Thyroid gland (tissue), 4 donors: ENCODE results near the gene COL28A1. TPM values are rescaled to one million over a fixed set of nuclear protein-coding genes. Genes with fewer than 3 reads are reported as not detected.
"Not testable (repeated sequence)": the region's sequence is repeated elsewhere in the genome, so short reads cannot be mapped to it uniquely, and the experiment has no call there.

ENCODE experiments used
- DNase-seq, 2 donors: peaks; one replicate each; pipeline ENCODE4 v3.0.0-alpha.2; 2019
- H3K27ac ChIP-seq, 3 donors: fragments of 200-600 bp; sonication (generic); 1 replicate in 2 of 3; 2 replicates in 1 of 3; pipeline ENCODE4 v1.5.1; 2016 to 2019; ENCODE audit warnings: mild to moderate bottlenecking in 1 of 3, moderate library complexity in 1 of 3
- H3K27me3 ChIP-seq: fragments of 200-600 bp; sonication (generic); one replicate; pipeline ENCODE4 v1.5.1; 2019
- H3K36me3 ChIP-seq, 2 donors: fragments of 200-600 bp; sonication (generic); one replicate each; pipeline ENCODE4 v1.5.1; 2016 to 2019
- H3K4me1 ChIP-seq, 2 donors: fragments of 200-600 bp; sonication (generic); one replicate each; pipeline ENCODE4 v1.5.1; 2017 to 2019
- H3K4me3 ChIP-seq, 3 donors: fragments of 200-600 bp; sonication (generic); replicated peaks in 1 of 3; 1 replicate in 2 of 3; 2 replicates in 1 of 3; pipeline ENCODE4 v1.5.1; 2016; ENCODE audit warnings: mild to moderate bottlenecking in 1 of 3
- H3K9me3 ChIP-seq: fragments of 200-600 bp; sonication (generic); one replicate; pipeline ENCODE4 v1.5.1; 2017
- CTCF ChIP-seq, 6 experiments: fragments of 200-600 bp in 3 of 6; fragments of 450-650 bp in 3 of 6; sonication (generic) in 3 of 6; IDR thresholded peaks; one replicate each; pipeline ENCODE4 v1.5.1; 2016 to 2019; ENCODE audit warnings: antibody characterized with exemption in 6 of 6, mild to moderate bottlenecking in 2 of 6, inconsistent platforms in 1 of 6, moderate library complexity in 1 of 6
- POLR2A ChIP-seq, 2 donors: fragments of 450-650 bp; IDR thresholded peaks; one replicate each; pipeline ENCODE4 v1.6.1; 2017; ENCODE audit warnings: antibody characterized with exemption in 2 of 2, mild to moderate bottlenecking in 2 of 2, moderate library complexity in 1 of 2
- WGBS, 2 donors: methylation state at CpG; one replicate each; pipeline ENCODE4 v1.1.5; 2017; 5-methylcytosine and 5-hydroxymethylcytosine counted together
- intact Hi-C: fragments of 100-400 bp; cut with DNase I; formaldehyde crosslinking; loops from one replicate; pipeline ENCODE4 v1.15.1; 2023
- total RNA-seq, 4 donors: library from RNA; depleted of rRNA; stranded (reverse); fragments of >200 nt; gene quantifications; one replicate each; pipeline ENCODE4 v1.2.3, GENCODE V29; 2016

The COL28A1 gene
- total RNA-seq, 4 donors from 2014 or later, result 0.54 to 1.9 (median 0.97) TPM

GRCh38 chr7:7474436-7474835 lies 61.2 kb downstream of the COL28A1 start:
- TF ChIP-seq POLR2A (IDR thresholded peaks at IDR 0.05), result no peak
- TF ChIP-seq CTCF (IDR thresholded peaks at IDR 0.05), result no peak
- no peak for DNase-seq
- intact Hi-C loops, result no loop called here
- no peak overlapping the region for H3K4me3 ChIP-seq
- no peaks in the 10 kb centered on the region for H3K36me3 ChIP-seq
- no peaks in the 10 kb centered on the region for H3K9me3 ChIP-seq
- no peaks in the 10 kb centered on the region for H3K4me1 ChIP-seq
- no peaks in the 10 kb centered on the region for H3K27me3 ChIP-seq
- H3K27ac ChIP-seq, result no peak overlapping the region

GRCh38 chr7:7464991-7465765 lies 70.5 kb downstream of the COL28A1 start:
- H3K9me3 ChIP-seq, H3K27me3 ChIP-seq, H3K4me1 ChIP-seq, DNase-seq, H3K27ac ChIP-seq, H3K4me3 ChIP-seq, H3K36me3 ChIP-seq, intact Hi-C loops: not testable (repeated sequence)
- 92 to 95% methylated on average over 28 to 31 of the region's 39 CpGs for WGBS, 2 donors

GRCh38 chr7:7454000-7454399 lies 81.7 kb downstream of the COL28A1 start:
- no peak overlapping the region for H3K4me3 ChIP-seq
- H3K9me3 ChIP-seq, result no peaks in the 10 kb centered on the region
- no peak overlapping the region for H3K27ac ChIP-seq
- no peaks in the 10 kb centered on the region for H3K4me1 ChIP-seq
- no peak for DNase-seq
- no peak for TF ChIP-seq POLR2A (IDR thresholded peaks at IDR 0.05)
- no peak for TF ChIP-seq CTCF (IDR thresholded peaks at IDR 0.05)
- H3K36me3 ChIP-seq, result no peaks in the 10 kb centered on the region
- H3K27me3 ChIP-seq, result no peaks in the 10 kb centered on the region
- intact Hi-C loops, result no loop called here

GRCh38 chr7:7452652-7453051 lies 83.0 kb downstream of the COL28A1 start:
- no peak for DNase-seq

GRCh38 chr7:7452119-7452518 lies 83.6 kb downstream of the COL28A1 start:
- Histone ChIP-seq H3K4me3 (no peak overlapping the region), H3K4me1 (no peaks in the 10 kb centered on the region), H3K27me3 (no peaks in the 10 kb centered on the region), H3K9me3 (no peaks in the 10 kb centered on the region), H3K36me3 (no peaks in the 10 kb centered on the region), H3K27ac (no peak overlapping the region)
- intact Hi-C loops, result no loop called here
- WGBS, 2 donors, result 92 to 94% methylated on average over 3 of the region's 3 CpGs
- no peak for DNase-seq
- TF ChIP-seq CTCF (IDR thresholded peaks at IDR 0.05), result no peak
- no peak for TF ChIP-seq POLR2A (IDR thresholded peaks at IDR 0.05)

More at GRCh38 chr7:7452652-7453051, 83.0 kb downstream of the COL28A1 start:
- Histone ChIP-seq H3K4me3 (no peak overlapping the region), H3K9me3 (no peaks in the 10 kb centered on the region), H3K4me1 (no peaks in the 10 kb centered on the region), H3K27me3 (no peaks in the 10 kb centered on the region), H3K27ac (no peak overlapping the region), H3K36me3 (no peaks in the 10 kb centered on the region)
- no peak for TF ChIP-seq CTCF (IDR thresholded peaks at IDR 0.05)
- TF ChIP-seq POLR2A (IDR thresholded peaks at IDR 0.05), result no peak
- WGBS, 2 donors, result 62 to 72% methylated on average over 2 of the region's 2 CpGs
- intact Hi-C loops, result no loop called here
